GM10248 (cell line): ENCODE data around the gene PRG2.

Experiments used
- CTCF ChIA-PET: fragments of 300-600 bp; sonication (Branson Sonifier 250); formaldehyde crosslinking; extraction: SDS; loops from one replicate; lab custom pipeline; 2021; ENCODE audit warnings: antibody characterized with exemption; lab: Yijun Ruan, JAX
- POLR2A ChIA-PET: fragments of 350-650 bp; sonication (Branson Sonifier 250); formaldehyde crosslinking; extraction: SDS; loops from one replicate; lab custom pipeline; 2020; ENCODE audit warnings: antibody characterized with exemption; lab: Yijun Ruan, JAX
- DNase-seq: peaks from one replicate; pipeline ENCODE4 v3.0.0; 2012; ENCODE audit errors: extremely low spot score
- CTCF ChIP-seq: IDR thresholded peaks from 2 replicates; pipeline ENCODE4 v1.5.1; 2012; ENCODE audit warnings: mild to moderate bottlenecking, low read depth; ENCODE audit errors: extremely low read depth, missing control alignments, control extremely low read depth

The PRG2 gene

GRCh38 chr11:57376095-57377090 lies 14.1 kb downstream of the PRG2 start:
- ChIA-PET POLR2A (no interaction called here), CTCF (interaction anchor here (1.5 kb wide), 1 partner anchor 30 kb away, joined by 3 read pairs; no protein-coding TSS in a partner anchor)
- no peak for TF ChIP-seq CTCF
- no peak for DNase-seq

- ChIA-PET CTCF (interaction anchor here (1.0 kb wide), 1 partner anchor 269 kb away, joined by 3 read pairs; no protein-coding TSS in a partner anchor), POLR2A (no interaction called here)
- TF ChIP-seq CTCF: no peak
These were observed 15.0 kb downstream of the PRG2 start for GRCh38 chr11:57375490-57375889.

GRCh38 chr11:57374966-57375365 lies 15.5 kb downstream of the PRG2 start:
- ChIA-PET POLR2A (no interaction called here), CTCF (interaction anchor here (1.0 kb wide), 1 partner anchor 269 kb away, joined by 3 read pairs; no protein-coding TSS in a partner anchor)
- no peak for TF ChIP-seq CTCF
- no peak for DNase-seq

More at GRCh38 chr11:57375490-57375889, 15.0 kb downstream of the PRG2 start:
- DNase-seq: no peak

- TF ChIP-seq CTCF: no peak
- DNase-seq: no peak
- ChIA-PET POLR2A (no interaction called here), CTCF (interaction anchor here (1.1 to 2.6 kb wide), 5 partner anchors 13 to 85 kb away, joined by 3 to 10 read pairs (median 5); no protein-coding TSS in a partner anchor)
These were observed 17.3 kb downstream of the PRG2 start for GRCh38 chr11:57373146-57373545.

GRCh38 chr11:57370941-57371340 lies 19.5 kb downstream of the PRG2 start:
- no peak for TF ChIP-seq CTCF
- no peak for DNase-seq
- ChIA-PET POLR2A (no interaction called here), CTCF (interaction anchor here (1.0 to 1.4 kb wide), 6 partner anchors 9 to 90 kb away, joined by 3 to 4 read pairs (median 4); no protein-coding TSS in a partner anchor)

GRCh38 chr11:57370251-57370650 lies 20.2 kb downstream of the PRG2 start:
- ChIA-PET CTCF (interaction anchor here (1.0 to 1.4 kb wide), 3 partner anchors 9 to 88 kb away, joined by 3 to 4 read pairs (median 4); no protein-coding TSS in a partner anchor), POLR2A (no interaction called here)
- no peak for TF ChIP-seq CTCF
- no peak for DNase-seq
